Kasumi-1 (cell line): ENCODE data around the gene DAB2IP.

ENCODE experiments used
- DNase-seq, 2 experiments: peaks; one replicate each; lab custom pipeline; 2025; lab: John Stamatoyannopoulos, UW

DAB2IP gene

GRCh38 chr9:121818016-121818661 is 166.7 kb downstream of the DAB2IP start:
- DNase-seq: no peak

DNA sequence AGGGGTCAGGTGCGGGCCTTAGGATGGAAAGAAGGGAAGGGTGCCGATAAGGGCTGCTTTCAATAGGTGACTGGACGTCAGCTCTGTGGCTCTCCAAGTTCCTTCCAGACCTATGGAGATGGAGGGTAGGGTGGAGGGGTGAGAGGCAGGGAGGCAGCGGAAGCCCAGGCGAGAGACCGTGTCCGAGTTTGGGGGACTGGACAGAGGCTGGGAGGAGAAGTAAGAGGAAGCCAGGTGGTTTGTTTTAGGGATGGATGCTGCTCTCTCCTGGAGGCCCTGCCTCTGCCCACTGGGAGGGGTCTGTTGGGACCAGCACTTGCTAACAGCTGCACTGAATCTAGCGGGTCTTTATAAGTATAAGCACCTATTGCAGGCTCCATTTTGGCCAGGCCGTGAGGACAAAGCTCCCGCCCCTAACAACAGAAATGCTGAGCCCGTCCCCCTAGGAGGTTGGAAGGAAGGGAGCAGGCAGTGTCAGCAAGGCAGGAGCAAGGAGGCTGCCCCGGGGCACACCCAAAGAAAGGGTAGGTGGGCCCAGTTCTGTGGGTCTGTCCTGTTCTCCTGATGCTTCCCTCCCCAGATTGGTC is 167.5 kb downstream of the DAB2IP start:
- DNase-seq: no peak

DNA sequence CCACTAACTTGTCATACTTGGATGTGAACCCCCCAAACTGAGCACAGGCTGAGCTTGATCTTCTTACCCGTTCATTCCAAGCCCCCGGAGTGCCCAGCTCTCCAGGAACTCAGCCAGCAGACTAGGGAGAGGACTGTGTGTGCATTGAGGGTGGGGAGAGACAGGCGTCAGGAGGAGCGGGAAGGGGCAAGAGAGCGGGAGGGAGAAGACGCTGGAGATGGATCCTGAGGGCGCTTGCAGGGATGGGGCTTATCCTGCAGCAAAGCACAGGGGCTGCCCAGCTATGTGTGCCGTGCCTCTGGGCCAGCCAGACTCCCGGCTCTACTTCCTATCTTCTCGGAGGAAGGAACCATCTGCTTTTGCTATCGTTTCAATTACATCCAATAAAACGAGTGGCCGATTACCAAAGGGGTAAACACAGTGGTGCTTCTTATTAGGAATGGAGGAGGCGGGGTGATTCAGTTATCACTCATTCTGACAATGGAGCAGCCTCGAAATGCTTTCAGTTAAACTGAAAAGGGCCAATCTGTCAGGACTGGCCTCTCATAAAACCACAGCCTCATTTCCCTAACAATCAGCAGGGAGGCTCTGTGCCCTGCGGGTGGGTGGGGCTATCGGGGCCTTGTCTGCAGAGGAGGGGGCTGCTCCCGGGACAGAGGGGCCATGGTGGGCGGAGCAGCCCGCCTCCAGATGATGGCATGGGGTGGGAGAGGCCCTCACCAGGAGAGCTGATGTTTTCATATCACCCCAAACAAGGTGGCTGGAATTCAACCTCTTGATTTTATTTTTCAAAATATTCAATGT is 168.2 kb downstream of the DAB2IP start:
- DNase-seq: peak; percentile 28 to 40

DNA sequence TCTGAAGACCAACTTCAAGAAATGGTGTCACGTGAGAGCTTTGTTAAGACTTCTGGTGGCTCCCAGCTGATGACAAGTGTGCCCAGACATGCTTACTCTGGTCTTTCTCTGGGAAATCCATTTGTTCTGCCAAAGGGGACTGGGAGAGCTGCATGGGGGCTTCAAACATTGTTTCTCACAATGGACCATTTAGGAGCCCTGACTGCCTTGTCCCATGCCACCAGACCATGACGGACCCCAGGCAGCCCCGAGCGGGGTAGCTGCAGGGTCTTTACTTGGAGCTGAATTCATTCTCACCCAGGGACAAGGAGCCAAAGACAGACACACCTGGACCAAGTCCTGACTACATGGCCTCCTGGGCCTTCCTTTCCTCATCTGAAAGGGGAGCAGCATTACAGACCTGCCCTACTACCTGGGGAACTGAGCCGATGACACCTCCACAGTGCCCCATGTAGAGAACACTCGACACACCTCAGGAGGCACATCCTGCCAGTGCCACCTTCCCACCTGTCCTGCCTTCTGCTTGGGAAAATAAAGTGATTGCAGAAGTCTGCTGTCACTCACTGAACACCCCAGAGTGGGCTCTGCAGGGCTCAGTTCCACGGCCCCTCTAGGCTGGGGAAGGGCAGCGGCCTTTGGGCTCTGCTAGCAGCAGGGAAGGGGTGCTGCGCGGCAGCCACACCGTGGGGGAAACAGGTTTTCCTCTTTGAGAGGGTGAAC is 169.0 kb downstream of the DAB2IP start:
- no peak for DNase-seq

DNA sequence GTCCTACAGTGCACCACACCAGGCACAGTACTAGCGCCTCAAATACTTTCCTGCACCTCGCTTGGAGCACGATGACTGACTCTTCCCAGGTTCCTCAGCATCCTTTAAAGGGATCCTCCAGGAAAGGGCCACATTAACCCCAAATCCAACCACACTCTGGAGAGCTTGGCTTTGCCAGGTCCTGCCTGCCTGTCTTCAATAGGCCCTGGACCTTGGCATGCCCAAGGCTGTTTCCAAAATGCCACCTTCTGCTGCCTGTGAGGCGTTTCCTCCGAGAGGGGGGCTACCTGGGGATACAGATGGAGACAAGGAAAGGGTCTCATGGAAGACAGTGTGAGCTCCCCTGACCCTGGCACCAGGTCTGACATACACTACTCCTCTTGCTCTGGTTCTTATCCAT is 169.9 kb downstream of the DAB2IP start:
- DNase-seq: no peak

GRCh38 chr9:121822093-121823085 is 171.0 kb downstream of the DAB2IP start:
- no peak for DNase-seq

DNA sequence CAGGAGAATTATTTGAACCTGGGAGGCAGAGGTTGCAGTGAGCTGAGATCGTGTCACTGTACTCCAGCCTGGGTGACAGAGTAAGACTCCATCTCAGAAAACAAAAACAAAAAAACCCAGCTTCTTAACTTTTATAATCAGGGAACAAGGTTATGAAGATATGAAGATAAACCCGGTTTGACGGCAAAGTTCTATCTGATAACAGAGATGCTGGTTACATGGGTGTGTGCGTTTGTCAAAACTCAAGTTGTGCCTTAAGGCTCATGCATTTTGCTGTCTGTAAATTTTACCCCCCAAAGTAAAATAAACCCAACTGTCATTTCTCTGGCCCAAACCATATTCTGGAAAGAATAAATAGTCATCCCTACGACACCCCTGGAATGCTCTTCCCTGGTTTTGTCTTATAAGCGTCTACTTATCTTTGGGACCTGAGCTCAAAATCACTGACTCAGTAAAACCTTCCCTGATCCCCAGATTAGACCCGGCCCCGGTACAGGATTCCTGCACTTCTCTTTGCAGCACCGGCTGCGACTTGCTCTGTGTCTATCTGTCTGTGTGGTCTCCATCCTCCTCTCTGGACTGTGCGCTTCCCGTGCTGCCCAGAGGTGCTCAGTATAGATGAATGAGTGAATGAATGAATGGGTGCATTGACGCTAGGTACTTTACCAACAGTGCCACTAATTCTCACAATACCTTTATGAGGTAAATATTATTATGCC is 172.2 kb downstream of the DAB2IP start:
- DNase-seq: no peak

GRCh38 chr9:121824651-121825030 is 173.2 kb downstream of the DAB2IP start:
- DNase-seq: no peak

DNA sequence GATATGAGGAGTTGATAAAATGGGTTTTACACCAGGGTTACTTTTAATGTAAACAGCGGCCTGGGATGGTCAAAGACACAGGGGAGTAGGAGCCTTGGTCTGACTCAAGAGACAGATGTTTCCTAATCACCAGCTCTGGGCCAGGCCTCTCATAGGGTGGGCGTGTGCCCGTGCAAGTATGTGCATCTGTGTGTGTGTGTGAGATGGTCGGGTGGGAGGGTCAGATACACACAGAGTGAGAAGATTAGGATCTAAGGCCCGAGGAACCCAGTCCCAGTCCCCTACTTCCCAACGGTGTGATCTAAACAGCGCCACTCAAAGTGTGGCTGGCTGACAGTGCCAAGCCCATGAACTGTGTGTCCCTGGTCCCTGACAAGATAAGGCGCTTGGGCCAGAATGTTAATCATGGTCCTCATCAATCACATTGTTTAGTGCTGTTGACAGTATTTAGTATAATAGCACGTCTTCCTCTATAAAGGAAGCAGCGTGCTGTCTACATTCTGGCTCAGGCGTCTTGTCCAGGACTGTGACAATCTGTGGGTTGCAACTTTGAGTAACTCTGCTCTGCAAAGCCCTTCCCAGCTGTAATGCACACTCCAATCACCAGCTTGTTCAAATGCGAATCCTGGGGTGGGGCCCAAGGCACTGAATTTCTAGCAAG is 173.7 kb downstream of the DAB2IP start:
- no peak for DNase-seq

DNA sequence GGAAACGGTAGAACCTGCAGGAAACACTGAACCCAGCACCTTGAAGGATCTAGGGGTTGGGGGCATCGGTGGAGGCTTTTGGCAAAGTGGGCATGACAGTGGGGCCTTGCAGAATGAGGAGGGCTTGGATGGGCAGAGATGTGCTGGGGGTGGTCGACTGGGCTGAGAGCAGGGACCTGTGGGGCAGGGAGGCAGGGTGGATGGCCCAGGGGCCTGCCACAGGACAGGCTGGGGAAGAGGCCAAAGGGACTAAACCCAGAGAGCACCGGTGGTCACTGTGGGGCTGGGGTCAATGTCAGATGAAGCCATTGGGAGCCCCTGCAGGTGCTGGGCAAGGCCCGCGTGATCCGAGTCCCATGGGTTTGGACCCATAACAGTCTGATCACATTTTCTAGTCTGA is 175.3 kb downstream of the DAB2IP start:
- no peak for DNase-seq

GRCh38 chr9:121827251-121827967 is 176.0 kb downstream of the DAB2IP start:
- DNase-seq: no peak

- DNase-seq: no peak
These were observed 179.2 kb downstream of the DAB2IP start for GRCh38 chr9:121830441-121831140.

DNA sequence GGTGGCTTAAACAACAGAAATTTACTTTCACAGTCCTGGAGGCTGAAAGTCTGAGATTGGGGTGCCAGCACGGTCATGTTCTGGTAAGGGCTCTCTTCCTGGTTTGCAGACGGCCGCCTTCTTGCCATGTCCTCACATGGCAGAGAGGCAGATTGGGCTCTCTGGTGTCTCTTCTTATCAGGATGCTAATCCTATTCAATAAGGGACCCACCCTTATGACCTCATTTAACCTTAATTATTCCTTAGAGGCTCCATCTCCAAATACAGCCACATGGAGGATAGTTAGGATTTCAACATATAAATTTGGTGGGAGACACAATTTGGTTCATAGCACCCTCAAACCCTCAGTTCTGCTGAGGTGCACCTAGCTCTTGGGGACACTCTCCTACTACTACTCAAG is 180.4 kb downstream of the DAB2IP start:
- DNase-seq: no peak

DNA sequence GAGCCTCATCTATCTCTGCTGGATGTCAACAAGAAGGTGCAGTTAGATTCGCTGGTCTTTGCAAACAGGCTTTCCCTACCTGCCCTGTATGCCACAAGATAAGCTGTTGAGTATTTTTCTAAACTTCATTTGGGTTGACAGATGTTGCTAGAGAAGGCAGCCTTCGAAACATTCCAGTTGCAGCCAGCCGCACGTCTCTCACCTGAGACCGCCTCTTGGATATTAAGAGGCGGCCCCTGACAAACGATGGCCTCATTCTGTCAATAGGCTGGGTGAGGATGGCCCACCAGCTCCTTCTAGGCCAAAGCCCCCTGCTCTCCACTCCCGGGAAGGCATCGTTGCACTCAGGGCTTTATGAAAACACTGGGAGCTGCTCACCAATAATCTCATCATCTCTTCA is 181.6 kb downstream of the DAB2IP start:
- no peak for DNase-seq
